ENCODE measurements around the gene DAP. TPM values are rescaled to one million over a fixed set of nuclear protein-coding genes. Genes with fewer than 3 reads are reported as not detected.

DAP gene
- polyA plus RNA-seq, 2 of the 4 experiments (the other 2 are of a cell fraction) = 24.2 to 54.9 TPM

DNA sequence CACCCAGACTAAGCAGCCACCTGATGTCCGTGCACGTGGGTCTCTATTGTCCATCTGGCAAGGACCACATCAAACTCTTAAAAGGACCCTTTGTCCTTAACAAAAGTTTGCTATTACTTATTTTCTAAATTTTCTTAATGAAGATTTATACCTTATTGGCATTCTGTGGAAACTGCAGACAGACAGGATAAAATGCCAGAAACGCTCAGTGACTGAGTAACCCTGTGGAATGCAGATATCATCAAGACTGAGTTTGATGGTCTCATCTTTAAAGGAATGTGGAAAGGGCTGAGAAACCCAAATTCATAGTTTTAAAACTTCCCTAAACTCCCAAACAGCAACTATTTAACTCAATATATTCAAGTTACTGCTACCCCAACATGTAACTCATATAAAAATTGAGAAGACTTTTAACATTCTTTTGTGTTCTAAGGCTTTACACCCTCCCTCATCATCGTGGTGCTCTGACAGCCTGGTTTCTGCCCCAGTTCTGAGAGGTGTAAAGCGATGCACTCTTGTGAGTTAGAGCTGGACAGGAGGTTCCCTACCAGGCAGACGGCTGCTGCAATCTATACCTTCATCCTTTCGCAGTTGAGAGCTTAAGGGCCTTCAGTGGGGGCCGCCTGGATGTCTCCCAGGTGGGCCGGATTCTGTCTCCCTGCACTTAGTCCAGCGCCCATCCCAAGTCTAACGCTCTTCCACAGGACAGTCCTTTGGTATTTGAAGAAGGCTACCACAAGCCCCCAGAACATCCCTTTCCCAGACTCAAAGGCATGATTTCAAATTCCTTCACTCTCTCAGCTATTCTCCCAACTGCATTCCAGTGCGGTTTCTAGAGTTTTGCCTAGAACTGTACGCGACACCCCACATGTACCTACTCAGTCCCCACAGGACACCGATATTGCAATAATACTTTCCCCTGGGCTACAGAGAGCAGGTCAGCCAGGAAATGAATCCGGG, 68.9 kb downstream of the DAP start:
- Histone ChIP-seq H3K9me3 (no peaks in the 10 kb centered on the region), H3K27ac (peak overlapping the region in 1 of 2 experiments; percentile 43; a peak in 2 of 6 replicates), H3K4me3 (no peak overlapping the region), H3K4me2 (peak overlapping the region; percentile 11; the same call in 1 of the 3 replicates), H3K4me1 (peaks cover 26% of the 10 kb centered on the region)
- WGBS (ENCODE audit: missing lambda C conversion rate) = 86% methylated on average over 16 of the region's 16 CpGs
- TF ChIP-seq, protein P1, sequence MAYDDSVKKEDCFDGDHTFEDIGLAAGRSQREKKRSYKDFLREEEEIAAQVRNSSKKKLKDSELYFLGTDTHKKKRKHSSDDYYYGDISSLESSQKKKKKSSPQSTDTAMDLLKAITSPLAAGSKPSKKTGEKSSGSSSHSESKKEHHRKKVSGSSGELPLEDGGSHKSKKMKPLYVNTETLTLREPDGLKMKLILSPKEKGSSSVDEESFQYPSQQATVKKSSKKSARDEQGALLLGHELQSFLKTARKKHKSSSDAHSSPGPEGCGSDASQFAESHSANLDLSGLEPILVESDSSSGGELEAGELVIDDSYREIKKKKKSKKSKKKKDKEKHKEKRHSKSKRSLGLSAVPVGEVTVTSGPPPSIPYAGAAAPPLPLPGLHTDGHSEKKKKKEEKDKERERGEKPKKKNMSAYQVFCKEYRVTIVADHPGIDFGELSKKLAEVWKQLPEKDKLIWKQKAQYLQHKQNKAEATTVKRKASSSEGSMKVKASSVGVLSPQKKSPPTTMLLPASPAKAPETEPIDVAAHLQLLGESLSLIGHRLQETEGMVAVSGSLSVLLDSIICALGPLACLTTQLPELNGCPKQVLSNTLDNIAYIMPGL (CRISPR knock-in tag; IDR thresholded peaks at IDR 0.05; ENCODE audit: borderline replicate concordance) = no peak
- no peak for TF ChIP-seq CEBPB (IDR thresholded peaks at IDR 0.05)
- no peak for TF ChIP-seq ZFP36 (IDR thresholded peaks at IDR 0.05; ENCODE audit: borderline replicate concordance, partially characterized antibody)
- TF ChIP-seq, protein P2, sequence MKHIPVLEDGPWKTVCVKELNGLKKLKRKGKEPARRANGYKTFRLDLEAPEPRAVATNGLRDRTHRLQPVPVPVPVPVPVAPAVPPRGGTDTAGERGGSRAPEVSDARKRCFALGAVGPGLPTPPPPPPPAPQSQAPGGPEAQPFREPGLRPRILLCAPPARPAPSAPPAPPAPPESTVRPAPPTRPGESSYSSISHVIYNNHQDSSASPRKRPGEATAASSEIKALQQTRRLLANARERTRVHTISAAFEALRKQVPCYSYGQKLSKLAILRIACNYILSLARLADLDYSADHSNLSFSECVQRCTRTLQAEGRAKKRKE (CRISPR knock-in tag; IDR thresholded peaks at IDR 0.05; ENCODE audit: low read depth) = no peak
- no peak for TF ChIP-seq TFCP2L1 (CRISPR knock-in tag; IDR thresholded peaks at IDR 0.05)
- no peak for TF ChIP-seq RARB (CRISPR knock-in tag; IDR thresholded peaks at IDR 0.05)
- TF ChIP-seq TP53 (CRISPR knock-in tag; IDR thresholded peaks at IDR 0.05) = no peak
- no peak for TF ChIP-seq ESRRA (IDR thresholded peaks at IDR 0.05; ENCODE audit: borderline replicate concordance, low read length)
- no peak for TF ChIP-seq CBX8 (IDR thresholded peaks at IDR 0.05)
- TF ChIP-seq FOSL2 (IDR thresholded peaks at IDR 0.05) = no peak
- TF ChIP-seq FOSL2 (CRISPR knock-in tag; IDR thresholded peaks at IDR 0.05) = no peak
- no peak for TF ChIP-seq FOXS1 (CRISPR knock-in tag; IDR thresholded peaks at IDR 0.05)
- TF ChIP-seq RCOR1 (IDR thresholded peaks at IDR 0.05; ENCODE audit: low read depth, low read length) = no peak
- TF ChIP-seq PBX3 (IDR thresholded peaks at IDR 0.05) = no peak
- TF ChIP-seq NR3C1 (IDR thresholded peaks at IDR 0.05) = no peak
- TF ChIP-seq KDM1A (IDR thresholded peaks at IDR 0.05; ENCODE audit: low read depth) = no peak
- ChIA-PET CTCF (interaction anchor here (1.0 to 7.6 kb wide), 7 partner anchors 10 to 240 kb away, joined by 3 to 59 read pairs (median 3); no protein-coding TSS in a partner anchor), POLR2A (no interaction called here)
- ATAC-seq (no peak), FAIRE-seq (no peak), DNase-seq (ENCODE audit: low read depth in 1 of 2, low spot score in 1 of 2) (no peak)

DNA sequence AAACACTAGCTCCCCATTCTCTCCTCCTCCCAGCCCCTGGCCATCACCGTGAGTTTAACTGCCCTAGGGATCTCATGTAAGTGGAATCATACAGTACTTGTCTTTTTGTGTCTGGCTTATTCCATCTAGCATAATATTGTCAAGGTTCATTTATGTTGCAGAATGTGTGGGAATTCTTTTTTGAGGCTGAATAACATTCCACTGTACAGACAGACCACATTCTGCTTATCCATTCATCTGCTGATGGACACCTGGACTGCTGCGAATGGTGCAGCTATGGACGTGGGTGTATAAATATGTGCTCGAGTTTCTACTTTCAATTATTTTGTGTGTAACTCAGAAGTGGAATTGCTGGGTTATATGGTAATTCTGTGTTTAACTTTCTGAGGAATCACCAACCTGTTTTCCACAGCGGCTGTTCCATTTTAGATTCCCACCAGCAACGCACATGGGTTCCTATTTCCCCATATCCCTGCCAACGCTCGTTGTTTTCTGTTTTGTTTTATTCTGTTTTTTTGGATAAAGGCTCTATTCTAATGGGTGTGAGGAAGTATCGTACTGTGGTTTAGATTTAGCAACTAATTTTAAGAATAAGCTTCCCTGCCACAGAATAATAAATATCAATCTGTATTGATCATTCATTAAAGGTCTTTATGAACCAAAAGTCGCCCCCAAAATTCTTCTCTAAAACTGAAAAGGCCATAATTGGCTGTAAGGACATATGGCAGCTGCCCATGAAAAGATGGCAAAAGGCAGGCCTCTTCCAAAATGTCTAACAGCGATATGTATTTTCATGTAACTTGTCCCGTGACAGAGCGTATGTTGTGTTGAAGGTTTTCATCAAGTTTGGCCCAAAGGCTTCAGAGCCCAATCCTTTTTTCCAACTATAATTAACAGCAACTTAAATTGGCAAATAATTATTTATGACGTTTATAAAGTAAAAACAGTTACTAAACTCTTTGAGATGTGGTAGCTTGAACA, 70.3 kb downstream of the DAP start:
- ATAC-seq = no peak
- Histone ChIP-seq H3K4me2 (no peak overlapping the region), H3K4me3 (no peak overlapping the region), H3K9me3 (no peaks in the 10 kb centered on the region), H3K4me1 (peaks cover 26% of the 10 kb centered on the region), H3K27ac (peak overlapping the region in 1 of 2 experiments; percentile 77; a peak in 2 of 6 replicates)
- CTCF ChIA-PET = interaction anchor here (0.7 to 7.6 kb wide), 11 partner anchors 12 to 1024 kb away, joined by 3 to 59 read pairs (median 5); no protein-coding TSS in a partner anchor
- FAIRE-seq = no peak
- POLR2A ChIA-PET = no interaction called here
- 87% methylated on average over 14 of the region's 14 CpGs for WGBS (ENCODE audit: missing lambda C conversion rate)
- no peak for DNase-seq (ENCODE audit: low read depth in 1 of 2, low spot score in 1 of 2)
- TF ChIP-seq HDAC2 (IDR thresholded peaks at IDR 0.05) (no peak), TFCP2L1 (CRISPR knock-in tag; IDR thresholded peaks at IDR 0.05) (no peak), RAD21 (conservative IDR thresholded peaks at IDR 0.05 in 1 of 2, IDR thresholded peaks at IDR 0.05 in 1 of 2) (no peak), CEBPB (IDR thresholded peaks at IDR 0.05) (no peak), FOXS1 (CRISPR knock-in tag; IDR thresholded peaks at IDR 0.05) (no peak), EHMT2 (IDR thresholded peaks at IDR 0.05; ENCODE audit: low read depth) (no peak), NR3C1 (IDR thresholded peaks at IDR 0.05) (no peak), KDM1A (IDR thresholded peaks at IDR 0.05; ENCODE audit: low read depth) (no peak), MYC (IDR thresholded peaks at IDR 0.05; ENCODE audit: borderline replicate concordance, low read length) (no peak), CTCF (IDR thresholded peaks at IDR 0.05) (no peak), NPAS2 (CRISPR knock-in tag; IDR thresholded peaks at IDR 0.05; ENCODE audit: borderline replicate concordance) (no peak), POLR2AphosphoS2 (conservative IDR thresholded peaks at IDR 0.05; ENCODE audit: low read length) (no peak)
- TF ChIP-seq, protein P3, sequence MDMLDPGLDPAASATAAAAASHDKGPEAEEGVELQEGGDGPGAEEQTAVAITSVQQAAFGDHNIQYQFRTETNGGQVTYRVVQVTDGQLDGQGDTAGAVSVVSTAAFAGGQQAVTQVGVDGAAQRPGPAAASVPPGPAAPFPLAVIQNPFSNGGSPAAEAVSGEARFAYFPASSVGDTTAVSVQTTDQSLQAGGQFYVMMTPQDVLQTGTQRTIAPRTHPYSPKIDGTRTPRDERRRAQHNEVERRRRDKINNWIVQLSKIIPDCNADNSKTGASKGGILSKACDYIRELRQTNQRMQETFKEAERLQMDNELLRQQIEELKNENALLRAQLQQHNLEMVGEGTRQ (IDR thresholded peaks at IDR 0.05) = no peak
- TF ChIP-seq, protein P4, sequence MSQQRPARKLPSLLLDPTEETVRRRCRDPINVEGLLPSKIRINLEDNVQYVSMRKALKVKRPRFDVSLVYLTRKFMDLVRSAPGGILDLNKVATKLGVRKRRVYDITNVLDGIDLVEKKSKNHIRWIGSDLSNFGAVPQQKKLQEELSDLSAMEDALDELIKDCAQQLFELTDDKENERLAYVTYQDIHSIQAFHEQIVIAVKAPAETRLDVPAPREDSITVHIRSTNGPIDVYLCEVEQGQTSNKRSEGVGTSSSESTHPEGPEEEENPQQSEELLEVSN (IDR thresholded peaks at IDR 0.05; ENCODE audit: borderline replicate concordance, low read depth) = no peak
- TF ChIP-seq, protein P5, sequence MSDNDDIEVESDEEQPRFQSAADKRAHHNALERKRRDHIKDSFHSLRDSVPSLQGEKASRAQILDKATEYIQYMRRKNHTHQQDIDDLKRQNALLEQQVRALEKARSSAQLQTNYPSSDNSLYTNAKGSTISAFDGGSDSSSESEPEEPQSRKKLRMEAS (IDR thresholded peaks at IDR 0.05) = no peak

Measured in A549 (cell line).